ENCODE results near the gene NAA20. TPM values are rescaled to one million over a fixed set of nuclear protein-coding genes. Genes with fewer than 3 reads are reported as not detected.
"Not testable (repeated sequence)": the region's sequence is repeated elsewhere in the genome, so short reads cannot be mapped to it uniquely, and the experiment has no call there.

NAA20 gene
- total RNA-seq, 1 donor from 2014 or later, result 38.1 TPM

- Mint-ChIP-seq H3K4me1 (ENCODE audit: low read depth) (peaks cover 14% of the 10 kb centered on the region), H3K36me3 (ENCODE audit: insufficient read depth) (peaks cover 9% of the 10 kb centered on the region), H3K27me3 (no peaks in the 10 kb centered on the region), H3K27ac (no peak overlapping the region), H3K9me3 (ENCODE audit: low read depth) (no peaks in the 10 kb centered on the region), H3K4me3 (ENCODE audit: low read depth) (no peak overlapping the region)
- no peak for DNase-seq (ENCODE audit: low spot score, unreplicated experiment)
- TF ChIP-seq CTCF (IDR thresholded peaks at IDR 0.05; ENCODE audit: unreplicated experiment), result no peak
Measured at GRCh38 chr20:20003031-20003954, 13.9 kb upstream of the NAA20 start.

- not testable (repeated sequence) for DNase-seq (ENCODE audit: low spot score, unreplicated experiment); H3K36me3 Mint-ChIP-seq (ENCODE audit: insufficient read depth); H3K27me3 Mint-ChIP-seq; H3K9me3 Mint-ChIP-seq (ENCODE audit: low read depth); H3K4me3 Mint-ChIP-seq (ENCODE audit: low read depth); H3K27ac Mint-ChIP-seq
- peaks cover 12% of the 10 kb centered on the region for H3K4me1 Mint-ChIP-seq (ENCODE audit: low read depth)
Measured at GRCh38 chr20:20003955-20004322, 13.2 kb upstream of the NAA20 start.

GRCh38 chr20:20005342-20005741, 11.8 kb upstream of the NAA20 start:
- Mint-ChIP-seq H3K36me3 (ENCODE audit: insufficient read depth) (peaks cover 9% of the 10 kb centered on the region), H3K4me1 (ENCODE audit: low read depth) (peaks cover 9% of the 10 kb centered on the region), H3K9me3 (ENCODE audit: low read depth) (no peaks in the 10 kb centered on the region), H3K27me3 (no peaks in the 10 kb centered on the region), H3K27ac (peak overlapping the region; percentile 92), H3K4me3 (ENCODE audit: low read depth) (no peak overlapping the region)
- no peak for DNase-seq (ENCODE audit: low spot score, unreplicated experiment)
- no peak for TF ChIP-seq CTCF (IDR thresholded peaks at IDR 0.05; ENCODE audit: unreplicated experiment)

- Mint-ChIP-seq H3K27ac (peak overlapping the region; percentile 53), H3K36me3 (ENCODE audit: insufficient read depth) (no peaks in the 10 kb centered on the region), H3K4me1 (ENCODE audit: low read depth) (peaks cover 25% of the 10 kb centered on the region), H3K9me3 (ENCODE audit: low read depth) (no peaks in the 10 kb centered on the region), H3K4me3 (ENCODE audit: low read depth) (no peak overlapping the region), H3K27me3 (no peaks in the 10 kb centered on the region)
- no peak for DNase-seq (ENCODE audit: low spot score, unreplicated experiment)
- TF ChIP-seq CTCF (IDR thresholded peaks at IDR 0.05; ENCODE audit: unreplicated experiment), result no peak
Measured at GRCh38 chr20:20009784-20010253, 7.3 kb upstream of the NAA20 start.

- no peak for TF ChIP-seq CTCF (IDR thresholded peaks at IDR 0.05; ENCODE audit: unreplicated experiment)
Measured at GRCh38 chr20:20010639-20011500, 6.3 kb upstream of the NAA20 start.

More at GRCh38 chr20:20010639-20011500, 6.3 kb upstream of the NAA20 start:
- H3K36me3 Mint-ChIP-seq (ENCODE audit: insufficient read depth), result no peaks in the 10 kb centered on the region
- H3K27me3 Mint-ChIP-seq, result no peaks in the 10 kb centered on the region
- H3K4me1 Mint-ChIP-seq (ENCODE audit: low read depth), result peaks cover 30% of the 10 kb centered on the region
- no peak overlapping the region for H3K4me3 Mint-ChIP-seq (ENCODE audit: low read depth)
- no peaks in the 10 kb centered on the region for H3K9me3 Mint-ChIP-seq (ENCODE audit: low read depth)
- no peak for DNase-seq (ENCODE audit: low spot score, unreplicated experiment)
- peak overlapping the region; percentile 69 for H3K27ac Mint-ChIP-seq
